Gastrocnemius medialis (tissue), 4 donors: ENCODE data around the gene MYRIP. TPM values are rescaled to one million over a fixed set of nuclear protein-coding genes. Genes with fewer than 3 reads are reported as not detected.

ENCODE experiments used
- ATAC-seq, 2 donors: fragments of 150-250 bp; one replicate each; pipeline ENCODE4 v1.9.1; 2016
- DNase-seq, 2 donors: peaks; one replicate each; pipeline ENCODE4 v3.0.0-alpha.2; 2019
- H3K27ac ChIP-seq, 4 donors: fragments of 200-600 bp; sonication (generic); 1 replicate in 1 of 4; 2 replicates in 3 of 4; pipeline ENCODE4 v1.5.1; 2016 to 2018; ENCODE audit warnings: mild to moderate bottlenecking in 2 of 4, moderate library complexity in 1 of 4
- H3K27me3 ChIP-seq, 3 donors: fragments of 200-600 bp; sonication (generic) in 2 of 3; 1 replicate in 1 of 3; 2 replicates in 2 of 3; pipeline versions ENCODE4 v1.5.1 to v1.6.0; 2016 to 2019; ENCODE audit warnings: mild to moderate bottlenecking in 1 of 3, moderate library complexity in 1 of 3
- H3K36me3 ChIP-seq, 2 donors: fragments of 200-600 bp; sonication (generic) in 1 of 2; one replicate each; pipeline ENCODE4 v1.5.1; 2017 to 2018
- H3K4me1 ChIP-seq, 2 donors: fragments of 200-600 bp; sonication (generic) in 1 of 2; one replicate each; pipeline ENCODE4 v1.5.1; 2016 to 2017; ENCODE audit warnings: mild to moderate bottlenecking in 2 of 2
- H3K4me3 ChIP-seq, 4 donors: fragments of 200-600 bp; sonication (generic) in 3 of 4; 1 replicate in 1 of 4; 2 replicates in 3 of 4; pipeline ENCODE4 v1.5.1; 2016 to 2019; ENCODE audit warnings: mild to moderate bottlenecking in 2 of 4
- H3K9me3 ChIP-seq, 3 donors: fragments of 200-600 bp; sonication (generic) in 2 of 3; 1 replicate in 1 of 3; 2 replicates in 2 of 3; pipeline ENCODE4 v1.5.1; 2016 to 2019
- POLR2A ChIP-seq, 2 donors: fragments of 450-650 bp; IDR thresholded peaks; one replicate each; pipeline ENCODE4 v1.6.1; 2017; ENCODE audit warnings: antibody characterized with exemption in 2 of 2, mild to moderate bottlenecking in 2 of 2, moderate library complexity in 2 of 2
- in situ Hi-C, 4 donors: fragments of 200-750 bp; cut with MboI; loops; one replicate each; pipeline versions ENCODE4 v1.15.0 to v1.8.0; 2017; ENCODE audit warnings: low sequenced_read_pairs in 4 of 4
- intact Hi-C: fragments of 100-400 bp; cut with DNase I; formaldehyde crosslinking; loops from one replicate; pipeline ENCODE4 v1.15.1; 2023; ENCODE audit warnings: low total_unique reads
- total RNA-seq, 4 donors: library from RNA; depleted of rRNA; stranded (reverse); fragments of >200 nt; gene quantifications; one replicate each; pipeline versions ENCODE4 v1.1.0 to v1.2.3, GENCODE V29; 2016
- TF ChIP-seq, protein P1 (sequence below), 5 experiments: fragments of 450-650 bp in 3 of 5; fragments of 200-600 bp in 2 of 5; sonication (generic) in 2 of 5; IDR thresholded peaks in 4 of 5; conservative IDR thresholded peaks in 1 of 5; 1 replicate in 4 of 5; 2 replicates in 1 of 5; pipeline ENCODE4 v1.5.1; 2016 to 2019; ENCODE audit warnings: antibody characterized with exemption in 5 of 5, mild to moderate bottlenecking in 3 of 5, moderate library complexity in 3 of 5

The MYRIP gene
- total RNA-seq, 4 donors from 2014 or later, result 0.66 to 1.9 (median 1.5) TPM

DNA sequence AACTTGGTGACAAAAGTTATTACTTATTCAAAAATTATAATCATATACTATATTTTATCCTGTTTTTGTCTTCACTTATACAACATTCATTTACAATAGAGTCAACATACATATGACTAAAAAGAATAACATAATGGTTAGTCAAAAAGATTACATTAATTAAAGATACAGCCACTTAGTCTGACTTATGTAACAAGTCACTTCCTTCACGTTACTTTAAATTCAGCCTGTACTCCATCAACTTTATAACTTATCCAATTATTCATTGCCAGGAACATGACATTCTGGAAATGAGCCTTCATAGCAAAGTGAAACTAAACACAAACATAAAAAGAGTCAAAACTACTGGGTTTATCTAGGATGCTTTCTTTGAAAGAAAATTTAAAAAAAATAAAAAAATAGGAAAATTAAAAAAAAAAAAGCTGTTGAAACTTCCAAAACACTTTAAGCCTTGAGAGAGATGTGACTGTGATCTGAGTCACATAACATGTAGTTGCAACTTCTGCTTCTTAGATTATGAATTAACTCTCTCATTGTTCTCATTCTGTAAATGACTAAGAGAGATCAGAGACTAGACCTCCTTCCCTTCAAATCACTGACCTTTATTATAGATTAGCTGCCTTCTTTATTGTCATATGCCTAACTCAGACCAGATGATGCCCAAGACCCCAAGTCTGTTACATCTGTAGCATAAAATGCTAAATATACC lies 107.8 kb downstream of the MYRIP start:
- Histone ChIP-seq H3K4me1 (no peaks in the 10 kb centered on the region), H3K36me3 (no peaks in the 10 kb centered on the region), H3K9me3 (no peaks in the 10 kb centered on the region), H3K27me3 (no peaks in the 10 kb centered on the region), H3K4me3 (no peak overlapping the region), H3K27ac (no peak overlapping the region)
- TF ChIP-seq, protein P1, sequence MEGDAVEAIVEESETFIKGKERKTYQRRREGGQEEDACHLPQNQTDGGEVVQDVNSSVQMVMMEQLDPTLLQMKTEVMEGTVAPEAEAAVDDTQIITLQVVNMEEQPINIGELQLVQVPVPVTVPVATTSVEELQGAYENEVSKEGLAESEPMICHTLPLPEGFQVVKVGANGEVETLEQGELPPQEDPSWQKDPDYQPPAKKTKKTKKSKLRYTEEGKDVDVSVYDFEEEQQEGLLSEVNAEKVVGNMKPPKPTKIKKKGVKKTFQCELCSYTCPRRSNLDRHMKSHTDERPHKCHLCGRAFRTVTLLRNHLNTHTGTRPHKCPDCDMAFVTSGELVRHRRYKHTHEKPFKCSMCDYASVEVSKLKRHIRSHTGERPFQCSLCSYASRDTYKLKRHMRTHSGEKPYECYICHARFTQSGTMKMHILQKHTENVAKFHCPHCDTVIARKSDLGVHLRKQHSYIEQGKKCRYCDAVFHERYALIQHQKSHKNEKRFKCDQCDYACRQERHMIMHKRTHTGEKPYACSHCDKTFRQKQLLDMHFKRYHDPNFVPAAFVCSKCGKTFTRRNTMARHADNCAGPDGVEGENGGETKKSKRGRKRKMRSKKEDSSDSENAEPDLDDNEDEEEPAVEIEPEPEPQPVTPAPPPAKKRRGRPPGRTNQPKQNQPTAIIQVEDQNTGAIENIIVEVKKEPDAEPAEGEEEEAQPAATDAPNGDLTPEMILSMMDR (IDR thresholded peaks at IDR 0.05 in 4 of 5, conservative IDR thresholded peaks at IDR 0.05 in 1 of 5), result no peak
- TF ChIP-seq POLR2A (IDR thresholded peaks at IDR 0.05), result no peak
- DNase-seq (no peak), ATAC-seq (no peak)
- in situ Hi-C loops (no loop called here), intact Hi-C loops (no loop called here)

DNA sequence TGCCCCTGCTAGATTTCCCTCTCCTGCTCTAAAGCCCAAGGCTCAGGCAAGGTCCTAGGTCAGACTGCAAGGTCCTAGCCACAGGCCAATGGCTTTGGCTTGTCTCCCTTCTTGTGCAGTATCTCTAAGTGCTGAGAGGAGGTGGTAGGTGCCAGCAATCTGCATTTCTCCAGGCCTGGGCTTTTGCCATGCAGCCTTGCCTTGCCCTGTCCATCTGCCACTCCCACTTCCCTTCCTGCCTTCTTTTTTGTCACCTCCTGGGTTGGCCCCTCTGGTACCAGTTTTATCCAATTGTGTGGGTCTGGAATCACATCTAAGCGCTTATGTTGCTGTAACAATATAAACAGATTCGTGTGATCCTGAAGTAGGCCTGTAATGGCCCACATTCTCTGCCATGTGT lies 109.9 kb downstream of the MYRIP start:
- H3K4me3 ChIP-seq, result no peak overlapping the region
- H3K4me1 ChIP-seq, result no peaks in the 10 kb centered on the region
- intact Hi-C loops (no loop called here), in situ Hi-C loops (no loop called here)
- no peaks in the 10 kb centered on the region for H3K36me3 ChIP-seq
- DNase-seq (no peak), ATAC-seq (no peak)
- H3K27me3 ChIP-seq, result no peaks in the 10 kb centered on the region
- TF ChIP-seq, protein P1 (IDR thresholded peaks at IDR 0.05 in 4 of 5, conservative IDR thresholded peaks at IDR 0.05 in 1 of 5), result no peak
- TF ChIP-seq POLR2A (IDR thresholded peaks at IDR 0.05), result no peak
- H3K9me3 ChIP-seq, result no peaks in the 10 kb centered on the region
- no peak overlapping the region for H3K27ac ChIP-seq

DNA sequence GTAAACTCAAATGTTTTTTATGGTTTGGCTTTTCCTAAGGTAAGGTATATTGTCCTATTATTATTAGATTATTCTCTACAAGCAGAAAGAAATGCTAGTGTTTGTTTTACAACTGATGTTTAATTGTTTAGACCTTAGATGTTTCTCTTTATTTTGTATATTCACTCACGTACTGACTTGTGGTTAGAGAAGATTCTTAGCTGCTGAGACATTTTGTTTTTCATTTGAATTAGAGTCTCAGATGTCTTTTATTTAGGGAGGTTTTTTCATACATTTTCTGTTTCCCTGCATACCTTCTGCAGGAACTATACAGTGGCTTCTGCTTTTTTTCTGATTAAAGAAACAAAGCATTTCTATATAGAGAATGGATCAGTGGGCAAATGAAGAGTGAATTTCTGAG lies 110.9 kb downstream of the MYRIP start:
- TF ChIP-seq, protein P1 (IDR thresholded peaks at IDR 0.05 in 4 of 5, conservative IDR thresholded peaks at IDR 0.05 in 1 of 5), result no peak
- no peak for TF ChIP-seq POLR2A (IDR thresholded peaks at IDR 0.05)
- Histone ChIP-seq H3K36me3 (no peaks in the 10 kb centered on the region), H3K9me3 (no peaks in the 10 kb centered on the region), H3K27me3 (no peaks in the 10 kb centered on the region), H3K4me3 (no peak overlapping the region), H3K4me1 (no peaks in the 10 kb centered on the region), H3K27ac (no peak overlapping the region)
- ATAC-seq (no peak), DNase-seq (no peak)
- intact Hi-C loops, result no loop called here
- in situ Hi-C loops, result no loop called here

DNA sequence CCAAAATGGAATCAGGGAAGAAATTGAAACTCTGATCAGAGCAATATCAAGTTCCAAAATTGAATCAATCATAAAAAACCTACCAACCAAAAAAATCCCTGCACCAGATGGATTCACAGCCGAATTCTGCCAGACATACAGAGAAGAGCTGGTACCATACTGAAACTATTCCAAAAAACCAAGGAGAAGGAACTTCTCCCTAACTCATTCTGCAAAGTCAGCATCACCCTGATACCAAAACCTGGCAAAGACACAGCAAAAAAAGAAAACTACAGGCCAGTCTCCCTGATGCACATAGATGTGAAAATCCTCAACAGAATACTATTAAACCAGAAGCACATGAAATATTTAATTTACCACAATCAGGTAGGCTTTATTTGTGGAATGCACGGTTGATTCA lies 118.1 kb downstream of the MYRIP start:
- in situ Hi-C loops (no loop called here), intact Hi-C loops (no loop called here)
- no peaks in the 10 kb centered on the region for H3K9me3 ChIP-seq
- no peak overlapping the region for H3K27ac ChIP-seq
- H3K27me3 ChIP-seq, result no peaks in the 10 kb centered on the region
- no peaks in the 10 kb centered on the region for H3K36me3 ChIP-seq
- H3K4me1 ChIP-seq, result no peaks in the 10 kb centered on the region
- TF ChIP-seq POLR2A (IDR thresholded peaks at IDR 0.05), result no peak
- no peak overlapping the region for H3K4me3 ChIP-seq
- ATAC-seq (no peak), DNase-seq (no peak)

DNA sequence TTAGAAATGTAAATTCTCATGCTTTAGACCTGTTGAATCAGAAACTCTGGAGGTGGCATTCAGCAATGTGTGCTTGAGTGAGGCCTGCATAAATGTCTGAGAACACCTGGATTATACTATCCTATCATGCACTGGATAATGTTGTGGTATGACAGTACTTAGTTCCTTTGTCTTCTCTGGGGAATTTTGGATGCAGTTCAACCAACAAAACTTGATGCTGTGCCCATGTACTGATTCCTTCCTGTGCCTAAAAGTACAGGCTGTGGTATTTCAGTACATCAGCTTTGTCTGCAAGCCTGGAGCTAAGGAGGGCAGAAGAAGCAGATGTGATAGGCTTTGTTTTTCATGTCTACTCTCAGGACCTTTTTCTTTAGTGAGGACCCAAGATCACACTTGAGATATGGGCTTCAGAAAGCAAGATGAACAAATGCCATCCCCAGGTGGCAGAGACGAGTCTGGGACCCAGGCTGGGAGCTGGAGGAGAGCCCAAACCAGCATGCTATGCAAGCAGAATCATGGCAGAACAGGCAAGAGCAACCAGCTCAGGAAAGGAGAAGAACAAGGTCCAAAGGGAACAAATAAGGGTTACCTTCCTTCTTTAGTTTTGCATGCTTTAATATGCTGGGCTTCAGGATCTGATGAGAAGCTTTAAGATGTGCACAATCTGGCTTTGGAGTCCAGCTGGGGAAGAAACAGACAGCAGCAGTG lies 124.7 kb downstream of the MYRIP start:
- DNase-seq (no peak), ATAC-seq (no peak)
- Histone ChIP-seq H3K27me3 (no peaks in the 10 kb centered on the region), H3K27ac (no peak overlapping the region), H3K36me3 (no peaks in the 10 kb centered on the region), H3K4me1 (no peaks in the 10 kb centered on the region), H3K4me3 (no peak overlapping the region), H3K9me3 (no peaks in the 10 kb centered on the region)
- intact Hi-C loops, result no loop called here
- in situ Hi-C loops, result no loop called here
- TF ChIP-seq, protein P1 (IDR thresholded peaks at IDR 0.05 in 4 of 5, conservative IDR thresholded peaks at IDR 0.05 in 1 of 5), result no peak
- no peak for TF ChIP-seq POLR2A (IDR thresholded peaks at IDR 0.05)
